GM18526 (cell line): ENCODE measurements around the gene CACNA2D2.
A peak's percentile ranks its signal among the peaks of the same experiment; 100 is the strongest.

Source experiments
- POLR2A ChIP-seq: IDR thresholded peaks from 3 replicates; pipeline ENCODE4 v1.6.1; 2011; ENCODE audit not compliant: insufficient read length; ENCODE audit errors: extremely low read depth

The CACNA2D2 gene

GRCh38 chr3:50353245-50354004 is 150.0 kb downstream of the CACNA2D2 start:
- TF ChIP-seq POLR2A: no peak

GRCh38 chr3:50352781-50353180 is 150.7 kb downstream of the CACNA2D2 start:
- TF ChIP-seq POLR2A: no peak

- TF ChIP-seq POLR2A: no peak
Observed at GRCh38 chr3:50351323-50351697, 152.1 kb downstream of the CACNA2D2 start.

- TF ChIP-seq POLR2A: peak; percentile 97
Observed at GRCh38 chr3:50350527-50351322, 152.7 kb downstream of the CACNA2D2 start, which contains the start of the genes CYB561D2 and NPRL2. Gene CYB561D2 (plus strand): TSS chr3:50350862. CDS start chr3:50351434, 572 bp downstream. Gene NPRL2 (minus strand): TSS chr3:50350775. CDS start chr3:50350652, 123 bp downstream.

- TF ChIP-seq POLR2A: no peak
Observed at GRCh38 chr3:50350213-50350526, 153.3 kb downstream of the CACNA2D2 start.

- no peak for TF ChIP-seq POLR2A
Observed at GRCh38 chr3:50347187-50347813, 156.1 kb downstream of the CACNA2D2 start.

- TF ChIP-seq POLR2A: no peak
Observed at GRCh38 chr3:50345586-50346234, 157.7 kb downstream of the CACNA2D2 start, which contains the start of gene ZMYND10. Gene ZMYND10 (minus strand): TSS chr3:50345732. CDS start chr3:50345579, 153 bp downstream.

- TF ChIP-seq POLR2A: no peak
Observed at GRCh38 chr3:50345008-50345407, 158.4 kb downstream of the CACNA2D2 start.

- no peak for TF ChIP-seq POLR2A
Observed at GRCh38 chr3:50342813-50343633, 160.4 kb downstream of the CACNA2D2 start.

- TF ChIP-seq POLR2A: no peak
Observed at GRCh38 chr3:50341996-50342650, 161.3 kb downstream of the CACNA2D2 start.

- no peak for TF ChIP-seq POLR2A
Observed at GRCh38 chr3:50341537-50341936, 161.9 kb downstream of the CACNA2D2 start.

GRCh38 chr3:50340448-50341329 is 162.7 kb downstream of the CACNA2D2 start, which contains the start of gene RASSF1:
Gene RASSF1 (minus strand): TSS chr3:50340836. CDS start chr3:50340805, 31 bp downstream.
- TF ChIP-seq POLR2A: peak; percentile 42

GRCh38 chr3:50340147-50340447 is 163.3 kb downstream of the CACNA2D2 start:
- TF ChIP-seq POLR2A: no peak
